GM12891 (cell line): ENCODE results near the gene PAFAH2.

Source experiments
- DNase-seq: peaks from one replicate; pipeline ENCODE4 v3.0.0; 2011; ENCODE audit warnings: low spot score; ENCODE audit not compliant: insufficient read length
- FAIRE-seq: peaks from 2 replicates; lab custom pipeline; 2011; peaks lifted over from hg19 to GRCh38; lab: Jason Lieb, UNC
- PAX5 ChIP-seq: IDR thresholded peaks from 2 replicates; pipeline ENCODE4 v1.6.1; 2011; ENCODE audit warnings: low read length, moderate library complexity, mild to moderate bottlenecking; ENCODE audit not compliant: insufficient read depth, severe bottlenecking
- POLR2A ChIP-seq: IDR thresholded peaks from 2 replicates; pipeline ENCODE4 v1.6.1; 2011; ENCODE audit warnings: low read depth, low read length, control low read depth
- POLR2AphosphoS5 ChIP-seq: IDR thresholded peaks from 2 replicates; pipeline ENCODE4 v1.6.1; 2011; ENCODE audit warnings: low read depth, low read length, control low read depth
- POU2F2 ChIP-seq: IDR thresholded peaks from 2 replicates; pipeline ENCODE4 v1.6.1; 2011; ENCODE audit warnings: low read depth, mild to moderate bottlenecking, control low read depth, low read length, moderate library complexity
- SPI1 ChIP-seq: IDR thresholded peaks from 2 replicates; pipeline ENCODE4 v1.6.1; 2011; ENCODE audit warnings: low read depth, low read length, control low read depth
- TAF1 ChIP-seq: IDR thresholded peaks from 2 replicates; pipeline ENCODE4 v1.6.1; 2011; ENCODE audit warnings: low read depth, low read length, control low read depth

PAFAH2 gene

GRCh38 chr1:26031611-26032220, 33.9 kb upstream of the PAFAH2 start:
- TF ChIP-seq POLR2A (no peak), TAF1 (no peak), SPI1 (no peak), POLR2AphosphoS5 (no peak), PAX5 (no peak), POU2F2 (no peak)
- DNase-seq (no peak), FAIRE-seq (no peak)

GRCh38 chr1:26031196-26031595, 33.3 kb upstream of the PAFAH2 start:
- TF ChIP-seq POU2F2, result no peak
- TF ChIP-seq POLR2AphosphoS5, result no peak
- TF ChIP-seq PAX5, result no peak
- TF ChIP-seq SPI1, result no peak
- no peak for TF ChIP-seq POLR2A
- TF ChIP-seq TAF1, result no peak
- DNase-seq (no peak), FAIRE-seq (no peak)

- DNase-seq (no peak), FAIRE-seq (no peak)
- no peak for TF ChIP-seq POLR2AphosphoS5
- TF ChIP-seq POU2F2, result no peak
- TF ChIP-seq PAX5, result no peak
- no peak for TF ChIP-seq POLR2A
- no peak for TF ChIP-seq TAF1
- no peak for TF ChIP-seq SPI1
These were observed 32.1 kb upstream of the PAFAH2 start for GRCh38 chr1:26029864-26030481.

- FAIRE-seq (no peak), DNase-seq (no peak)
- TF ChIP-seq SPI1 (no peak), POLR2AphosphoS5 (no peak), POU2F2 (no peak), POLR2A (no peak), TAF1 (no peak), PAX5 (no peak)
These were observed 31.4 kb upstream of the PAFAH2 start for GRCh38 chr1:26029054-26029863.

GRCh38 chr1:26028490-26028980, 30.7 kb upstream of the PAFAH2 start:
- TF ChIP-seq POU2F2 (no peak), POLR2A (no peak), PAX5 (no peak), POLR2AphosphoS5 (no peak), TAF1 (no peak), SPI1 (no peak)
- DNase-seq (no peak), FAIRE-seq (no peak)

- DNase-seq, result no peak
- TF ChIP-seq TAF1 (no peak), SPI1 (peak; percentile 13; the same call in 1 of the 2 replicates)
- peak; percentile 45 for FAIRE-seq
These were observed 30.0 kb upstream of the PAFAH2 start for GRCh38 chr1:26027716-26028489.

GRCh38 chr1:26025517-26025916, 27.7 kb upstream of the PAFAH2 start:
- no peak for DNase-seq
- FAIRE-seq, result no peak
- no peak for TF ChIP-seq PAX5
- TF ChIP-seq POU2F2, result no peak
- TF ChIP-seq POLR2A, result no peak
- TF ChIP-seq POLR2AphosphoS5, result no peak
- no peak for TF ChIP-seq TAF1
- TF ChIP-seq SPI1, result no peak

- no peak for FAIRE-seq
- TF ChIP-seq PAX5 (no peak), SPI1 (no peak), TAF1 (no peak), POLR2A (no peak), POLR2AphosphoS5 (no peak), POU2F2 (no peak)
- DNase-seq, result no peak
These were observed 27.2 kb upstream of the PAFAH2 start for GRCh38 chr1:26025060-26025459.

- no peak for DNase-seq
- TF ChIP-seq PAX5, result no peak
- no peak for TF ChIP-seq POU2F2
- no peak for TF ChIP-seq TAF1
- no peak for TF ChIP-seq POLR2A
- no peak for TF ChIP-seq SPI1
- TF ChIP-seq POLR2AphosphoS5, result no peak
- no peak for FAIRE-seq
These were observed 26.0 kb upstream of the PAFAH2 start for GRCh38 chr1:26023826-26024225.
